ENCODE data around the gene NADK2. TPM values are rescaled to one million over a fixed set of nuclear protein-coding genes. Genes with fewer than 3 reads are reported as not detected.
A peak's percentile ranks its signal among the peaks of the same experiment; 100 is the strongest.

The NADK2 gene
- total RNA-seq, 1 donor from 2014 or later = 24.2 TPM

DNA sequence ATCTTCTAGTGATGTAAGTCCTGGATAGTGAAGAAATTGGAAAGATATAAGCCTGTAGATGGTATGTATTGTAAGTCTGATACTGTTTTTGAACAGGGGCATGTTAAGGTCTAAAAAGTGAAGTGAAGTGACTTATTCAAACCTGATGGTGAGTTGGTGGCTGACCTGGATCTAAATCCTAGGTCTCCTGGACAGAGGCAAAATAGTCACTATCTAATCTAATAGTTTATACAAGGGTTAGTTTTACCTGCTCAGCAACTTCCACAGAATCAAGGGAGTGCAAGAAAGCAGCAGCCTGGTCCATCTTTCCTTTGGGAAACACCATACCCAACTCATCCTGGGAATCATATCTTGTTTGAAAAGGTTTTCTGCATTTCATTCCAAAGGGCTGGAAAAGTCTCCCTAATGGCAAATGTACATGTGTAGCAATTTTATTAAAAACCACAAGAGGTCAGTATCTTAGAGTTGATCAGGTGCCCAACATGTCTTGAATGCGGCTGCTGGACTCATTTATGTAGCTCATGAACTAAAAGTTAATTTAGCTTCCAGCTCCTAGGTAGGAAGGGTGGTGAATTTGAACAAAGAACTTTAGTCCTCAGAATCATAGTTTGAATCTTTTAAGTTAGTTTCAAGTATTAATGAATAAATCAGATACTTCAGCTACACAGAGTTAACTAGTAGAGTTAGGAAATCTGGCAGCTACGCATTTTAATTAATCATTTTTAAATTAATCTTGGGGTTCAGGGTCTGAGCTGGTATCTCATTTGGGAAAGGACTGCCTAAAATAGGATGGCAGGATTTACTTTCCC lies 63.8 kb downstream of the NADK2 start:
- Mint-ChIP-seq H3K4me1 (ENCODE audit: low read depth, unreplicated experiment) (peaks cover 30% of the 10 kb centered on the region), H3K4me3 (ENCODE audit: unreplicated experiment) (peak overlapping the region; percentile 70), H3K36me3 (ENCODE audit: unreplicated experiment) (no peaks in the 10 kb centered on the region), H3K27ac (ENCODE audit: unreplicated experiment) (peak overlapping the region; percentile 95), H3K9me3 (ENCODE audit: unreplicated experiment) (peaks cover 2% of the 10 kb centered on the region), H3K27me3 (ENCODE audit: unreplicated experiment) (peaks cover 2% of the 10 kb centered on the region)
- TF ChIP-seq CTCF (IDR thresholded peaks at IDR 0.05; ENCODE audit: partially characterized antibody, unreplicated experiment) = peak; percentile 67
- no peak for DNase-seq

DNA sequence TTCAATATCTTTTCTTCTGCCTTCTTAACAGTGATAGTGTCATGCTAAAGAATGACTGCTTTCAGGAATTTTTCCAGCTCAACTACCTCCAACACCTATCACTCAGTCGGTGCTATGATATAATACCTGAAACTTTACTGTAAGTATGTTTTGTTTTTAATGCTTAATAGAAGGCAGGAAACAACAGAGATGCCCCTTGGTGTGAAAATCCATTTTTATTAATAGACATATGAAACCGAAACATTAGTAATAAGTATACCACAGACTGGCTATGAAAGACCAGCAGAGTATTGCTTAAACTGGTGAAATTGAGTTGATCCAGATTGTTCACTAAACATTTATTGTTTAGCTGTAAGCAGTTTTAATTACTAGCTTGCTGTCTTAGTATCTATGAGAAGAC lies 64.6 kb downstream of the NADK2 start:
- Mint-ChIP-seq H3K27ac (ENCODE audit: unreplicated experiment) (peak overlapping the region; percentile 10), H3K9me3 (ENCODE audit: unreplicated experiment) (peaks cover 2% of the 10 kb centered on the region), H3K4me3 (ENCODE audit: unreplicated experiment) (no peak overlapping the region), H3K36me3 (ENCODE audit: unreplicated experiment) (no peaks in the 10 kb centered on the region), H3K27me3 (ENCODE audit: unreplicated experiment) (peaks cover 2% of the 10 kb centered on the region), H3K4me1 (ENCODE audit: low read depth, unreplicated experiment) (peaks cover 30% of the 10 kb centered on the region)
- no peak for DNase-seq
- TF ChIP-seq CTCF (IDR thresholded peaks at IDR 0.05; ENCODE audit: partially characterized antibody, unreplicated experiment) = no peak

DNA sequence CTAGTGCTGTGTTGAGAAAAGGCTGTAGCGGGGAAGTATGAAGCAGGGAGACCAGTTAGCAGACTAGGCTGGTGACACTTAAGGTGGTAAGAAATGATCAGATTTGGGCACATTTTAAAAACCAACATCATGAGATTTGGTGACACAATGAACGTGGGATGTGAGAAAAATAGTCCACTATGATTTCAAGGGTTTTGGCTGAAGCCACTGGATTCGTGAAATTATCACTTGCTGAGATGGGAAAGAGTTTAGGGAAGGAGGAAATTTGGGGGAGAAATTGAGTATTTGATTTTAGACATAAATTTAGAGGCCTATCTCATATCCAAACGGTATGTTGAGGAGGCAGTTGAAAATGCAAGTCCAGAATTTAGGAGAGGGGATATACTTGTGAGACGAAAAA lies 66.7 kb downstream of the NADK2 start:
- Mint-ChIP-seq H3K36me3 (ENCODE audit: unreplicated experiment) (no peaks in the 10 kb centered on the region), H3K27ac (ENCODE audit: unreplicated experiment) (no peak overlapping the region), H3K4me1 (ENCODE audit: low read depth, unreplicated experiment) (peaks cover 23% of the 10 kb centered on the region), H3K27me3 (ENCODE audit: unreplicated experiment) (peaks cover 2% of the 10 kb centered on the region), H3K9me3 (ENCODE audit: unreplicated experiment) (peaks cover 2% of the 10 kb centered on the region), H3K4me3 (ENCODE audit: unreplicated experiment) (no peak overlapping the region)
- no peak for TF ChIP-seq CTCF (IDR thresholded peaks at IDR 0.05; ENCODE audit: partially characterized antibody, unreplicated experiment)
- no peak for DNase-seq

GRCh38 chr5:36174119-36174518 lies 67.6 kb downstream of the NADK2 start:
- no peak for TF ChIP-seq CTCF (IDR thresholded peaks at IDR 0.05; ENCODE audit: partially characterized antibody, unreplicated experiment)
- Mint-ChIP-seq H3K4me1 (ENCODE audit: low read depth, unreplicated experiment) (peaks cover 19% of the 10 kb centered on the region), H3K4me3 (ENCODE audit: unreplicated experiment) (no peak overlapping the region), H3K27ac (ENCODE audit: unreplicated experiment) (no peak overlapping the region), H3K36me3 (ENCODE audit: unreplicated experiment) (no peaks in the 10 kb centered on the region), H3K27me3 (ENCODE audit: unreplicated experiment) (peaks cover 2% of the 10 kb centered on the region), H3K9me3 (ENCODE audit: unreplicated experiment) (peaks cover 4% of the 10 kb centered on the region)
- no peak for DNase-seq

- Mint-ChIP-seq H3K27me3 (ENCODE audit: unreplicated experiment) (peaks cover under 1% of the 10 kb centered on the region), H3K27ac (ENCODE audit: unreplicated experiment) (no peak overlapping the region), H3K4me3 (ENCODE audit: unreplicated experiment) (no peak overlapping the region), H3K9me3 (ENCODE audit: unreplicated experiment) (peaks cover 4% of the 10 kb centered on the region), H3K4me1 (ENCODE audit: low read depth, unreplicated experiment) (peaks cover 12% of the 10 kb centered on the region), H3K36me3 (ENCODE audit: unreplicated experiment) (no peaks in the 10 kb centered on the region)
- TF ChIP-seq CTCF (IDR thresholded peaks at IDR 0.05; ENCODE audit: partially characterized antibody, unreplicated experiment) = no peak
- DNase-seq = no peak
Observed at GRCh38 chr5:36173426-36173825, 68.3 kb downstream of the NADK2 start.
